Progenitor cell of endocrine pancreas (in vitro differentiated cells): ENCODE data around the gene IL1RAPL2. TPM values are rescaled to one million over a fixed set of nuclear protein-coding genes. Genes with fewer than 3 reads are reported as not detected.

Experiments
- DNase-seq: peaks from one replicate; pipeline ENCODE4 v3.0.0; 2021; ENCODE audit warnings: low spot score; ENCODE audit not compliant: unreplicated experiment
- H3K27ac Mint-ChIP-seq: 2 replicates; pipeline ENCODE4 v1.8.0; 2021; ENCODE audit warnings: mild to moderate bottlenecking, moderate library complexity, mixed read lengths
- H3K27me3 Mint-ChIP-seq: 2 replicates; pipeline ENCODE4 v1.8.0; 2021; ENCODE audit warnings: mixed read lengths
- H3K36me3 Mint-ChIP-seq: 2 replicates; pipeline ENCODE4 v1.8.0; 2022; ENCODE audit warnings: mixed read lengths; ENCODE audit not compliant: insufficient read depth
- H3K4me1 Mint-ChIP-seq: 2 replicates; pipeline ENCODE4 v1.8.0; 2021; ENCODE audit warnings: low read depth, mixed read lengths
- H3K4me3 Mint-ChIP-seq: 2 replicates; pipeline ENCODE4 v1.8.0; 2021; ENCODE audit warnings: low read depth, mild to moderate bottlenecking, moderate library complexity, mixed read lengths
- H3K9me3 Mint-ChIP-seq: 2 replicates; pipeline ENCODE4 v1.8.0; 2021; ENCODE audit warnings: low read depth, mixed read lengths
- total RNA-seq: library from RNA; stranded (reverse); gene quantifications from 2 replicates; pipeline ENCODE4 v1.2.1, GENCODE V29; 2021
- TF ChIP-seq, protein P1 (sequence below): fragments of 200-600 bp; sonication (generic); IDR thresholded peaks from one replicate; pipeline ENCODE4 v1.5.0; 2021; ENCODE audit warnings: antibody characterized with exemption, mild to moderate bottlenecking; ENCODE audit not compliant: unreplicated experiment

IL1RAPL2 gene
- total RNA-seq, 1 donor from 2014 or later, result 0.91 TPM

DNA sequence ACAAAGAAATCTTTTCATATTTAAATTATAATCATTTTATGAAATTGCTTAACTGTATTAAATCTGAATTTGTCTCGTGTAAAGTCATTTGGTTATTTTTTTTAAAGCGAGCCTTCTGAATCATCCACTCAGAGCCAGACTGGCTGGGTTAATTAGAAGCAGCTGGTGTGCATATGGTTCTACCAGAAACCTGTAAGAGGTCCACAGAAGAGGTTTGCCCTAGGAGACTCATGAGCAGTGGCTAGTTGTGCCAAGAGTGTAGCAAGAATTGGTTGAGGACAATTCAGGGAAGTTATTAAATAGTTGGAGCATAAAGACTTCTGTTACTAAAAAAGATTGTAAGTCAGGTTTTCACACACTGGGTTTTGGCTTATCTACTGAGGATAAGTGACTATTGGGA lies 267.4 kb downstream of the IL1RAPL2 start:
- peaks cover 26% of the 10 kb centered on the region for H3K9me3 Mint-ChIP-seq
- TF ChIP-seq, protein P1, sequence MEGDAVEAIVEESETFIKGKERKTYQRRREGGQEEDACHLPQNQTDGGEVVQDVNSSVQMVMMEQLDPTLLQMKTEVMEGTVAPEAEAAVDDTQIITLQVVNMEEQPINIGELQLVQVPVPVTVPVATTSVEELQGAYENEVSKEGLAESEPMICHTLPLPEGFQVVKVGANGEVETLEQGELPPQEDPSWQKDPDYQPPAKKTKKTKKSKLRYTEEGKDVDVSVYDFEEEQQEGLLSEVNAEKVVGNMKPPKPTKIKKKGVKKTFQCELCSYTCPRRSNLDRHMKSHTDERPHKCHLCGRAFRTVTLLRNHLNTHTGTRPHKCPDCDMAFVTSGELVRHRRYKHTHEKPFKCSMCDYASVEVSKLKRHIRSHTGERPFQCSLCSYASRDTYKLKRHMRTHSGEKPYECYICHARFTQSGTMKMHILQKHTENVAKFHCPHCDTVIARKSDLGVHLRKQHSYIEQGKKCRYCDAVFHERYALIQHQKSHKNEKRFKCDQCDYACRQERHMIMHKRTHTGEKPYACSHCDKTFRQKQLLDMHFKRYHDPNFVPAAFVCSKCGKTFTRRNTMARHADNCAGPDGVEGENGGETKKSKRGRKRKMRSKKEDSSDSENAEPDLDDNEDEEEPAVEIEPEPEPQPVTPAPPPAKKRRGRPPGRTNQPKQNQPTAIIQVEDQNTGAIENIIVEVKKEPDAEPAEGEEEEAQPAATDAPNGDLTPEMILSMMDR, result no peak
- no peak overlapping the region for H3K4me3 Mint-ChIP-seq
- H3K36me3 Mint-ChIP-seq, result no peaks in the 10 kb centered on the region
- H3K27me3 Mint-ChIP-seq, result no peaks in the 10 kb centered on the region
- no peak overlapping the region for H3K27ac Mint-ChIP-seq
- H3K4me1 Mint-ChIP-seq, result peaks cover 9% of the 10 kb centered on the region
- no peak for DNase-seq

DNA sequence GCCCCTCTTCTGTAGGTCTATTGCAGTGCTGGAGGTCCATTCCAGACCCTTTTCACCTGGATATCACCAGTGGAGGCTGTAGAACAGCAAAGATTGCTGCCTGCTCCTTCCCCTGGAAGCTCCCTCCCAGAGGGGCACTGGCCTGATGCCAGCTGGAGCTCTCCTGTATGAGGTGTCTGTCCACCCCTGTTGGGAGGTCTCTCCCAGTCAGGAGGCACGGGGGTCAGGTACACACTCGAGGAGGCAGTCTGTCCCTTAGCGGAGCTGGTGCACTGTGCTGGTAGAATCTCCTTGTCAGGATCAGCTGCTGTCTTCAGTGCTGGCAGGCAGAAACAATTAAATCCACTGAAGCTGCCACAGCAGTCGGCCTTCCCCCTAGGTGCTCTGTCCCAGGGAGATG lies 276.6 kb downstream of the IL1RAPL2 start:
- TF ChIP-seq, protein P1, result no peak
- peaks cover 46% of the 10 kb centered on the region for H3K9me3 Mint-ChIP-seq
- no peak overlapping the region for H3K27ac Mint-ChIP-seq
- H3K4me3 Mint-ChIP-seq, result no peak overlapping the region
- H3K27me3 Mint-ChIP-seq, result no peaks in the 10 kb centered on the region
- H3K4me1 Mint-ChIP-seq, result no peaks in the 10 kb centered on the region
- peaks cover 2% of the 10 kb centered on the region for H3K36me3 Mint-ChIP-seq
- no peak for DNase-seq

DNA sequence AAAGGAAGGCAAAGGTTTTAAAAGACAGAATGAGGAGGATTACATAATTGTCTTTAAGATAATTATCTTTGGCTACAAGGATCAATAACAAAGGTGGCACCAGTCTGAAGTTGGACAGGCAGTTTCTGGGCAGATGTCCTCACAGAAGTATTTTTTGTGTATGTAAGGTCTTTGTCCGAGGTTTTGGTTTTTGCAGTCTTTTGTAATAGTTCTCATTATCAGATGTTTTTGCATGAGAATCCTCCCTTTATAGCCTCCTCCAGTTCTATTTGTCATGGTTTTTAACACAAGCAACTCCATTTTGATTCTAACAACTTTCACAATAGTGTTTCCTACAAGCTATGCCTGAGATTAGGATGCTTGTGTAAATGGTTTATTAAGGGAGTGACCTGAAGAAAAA lies 286.2 kb downstream of the IL1RAPL2 start:
- DNase-seq, result no peak
- TF ChIP-seq, protein P1, result no peak
- Mint-ChIP-seq H3K4me1 (peaks cover 2% of the 10 kb centered on the region), H3K36me3 (no peaks in the 10 kb centered on the region), H3K27me3 (no peaks in the 10 kb centered on the region), H3K27ac (no peak overlapping the region), H3K4me3 (no peak overlapping the region), H3K9me3 (peaks cover 18% of the 10 kb centered on the region)

DNA sequence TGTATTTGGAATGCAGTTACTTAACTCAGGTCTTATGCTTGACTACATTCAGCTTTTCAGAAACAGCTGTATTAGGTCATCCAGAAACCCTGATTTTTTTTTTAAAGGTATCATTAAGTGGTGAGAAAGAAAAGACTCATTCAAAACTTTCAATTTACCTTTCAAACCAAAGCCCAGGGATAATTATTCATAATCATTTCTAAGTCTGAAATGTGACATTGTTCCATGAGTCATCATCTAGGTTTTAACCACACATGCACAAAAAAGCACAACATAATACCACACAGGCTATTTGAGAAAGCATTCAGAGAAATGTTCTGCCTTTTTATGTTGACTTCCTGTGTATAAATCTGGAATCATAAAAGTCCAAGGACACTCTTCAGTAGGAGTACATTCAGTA lies 288.2 kb downstream of the IL1RAPL2 start:
- no peak overlapping the region for H3K27ac Mint-ChIP-seq
- no peaks in the 10 kb centered on the region for H3K27me3 Mint-ChIP-seq
- DNase-seq, result no peak
- no peak overlapping the region for H3K4me3 Mint-ChIP-seq
- peaks cover 2% of the 10 kb centered on the region for H3K4me1 Mint-ChIP-seq
- TF ChIP-seq, protein P1, result no peak
- H3K9me3 Mint-ChIP-seq, result peaks cover 18% of the 10 kb centered on the region
- H3K36me3 Mint-ChIP-seq, result no peaks in the 10 kb centered on the region

DNA sequence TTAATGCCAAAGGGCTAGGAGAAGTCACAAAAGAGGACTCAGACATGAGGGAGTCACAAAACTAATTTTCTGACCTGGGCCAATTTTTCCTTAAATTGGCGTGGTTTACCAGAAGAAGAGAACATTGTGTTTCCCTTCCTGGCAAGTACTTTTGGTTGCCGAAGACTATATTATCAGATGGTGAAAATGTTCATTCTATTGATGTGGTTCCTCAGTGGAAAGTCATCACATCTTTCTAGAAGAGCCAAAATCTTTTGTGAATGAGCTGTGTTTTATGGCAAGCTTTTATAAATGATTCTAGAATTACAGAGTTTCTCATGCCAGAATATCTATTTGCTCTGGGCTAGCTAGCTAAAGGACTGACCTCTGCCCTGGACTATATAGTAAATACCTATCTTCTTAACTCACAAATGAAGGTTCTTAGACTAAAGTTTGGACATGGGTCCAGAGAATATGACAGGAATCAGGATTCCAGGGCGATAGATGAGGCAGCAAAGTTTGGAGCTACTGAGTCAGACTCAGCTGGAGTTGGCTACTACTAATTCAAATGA lies 288.9 kb downstream of the IL1RAPL2 start:
- H3K27me3 Mint-ChIP-seq, result no peaks in the 10 kb centered on the region
- no peak for DNase-seq
- TF ChIP-seq, protein P1, result no peak
- peaks cover 6% of the 10 kb centered on the region for H3K4me1 Mint-ChIP-seq
- H3K36me3 Mint-ChIP-seq, result no peaks in the 10 kb centered on the region
- H3K27ac Mint-ChIP-seq, result no peak overlapping the region
- no peak overlapping the region for H3K4me3 Mint-ChIP-seq
- H3K9me3 Mint-ChIP-seq, result peaks cover 18% of the 10 kb centered on the region
